ENCODE measurements around the gene HTR2B.

DNA sequence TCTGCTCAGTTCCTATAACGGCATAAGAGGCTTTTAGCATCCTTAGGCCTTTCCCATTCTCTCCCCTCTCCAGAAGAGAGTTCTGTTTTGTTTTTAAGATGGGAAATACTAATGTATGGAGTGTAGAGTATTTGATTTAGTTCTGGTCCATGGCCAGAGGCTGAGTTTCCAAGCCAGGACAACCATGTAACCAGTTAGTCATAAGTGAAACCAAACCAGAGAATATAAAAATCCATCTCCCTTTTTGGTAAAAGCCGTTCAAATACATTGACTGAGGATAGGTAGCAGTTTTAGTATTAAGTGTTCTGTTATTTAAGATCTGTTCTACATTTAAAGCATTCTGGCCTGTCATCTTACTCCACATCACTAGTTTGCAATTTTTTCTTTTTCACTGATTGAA, 65.1 kb downstream of the HTR2B start:
- TF ChIP-seq EZH2 (IDR thresholded peaks at IDR 0.05; ENCODE audit: insufficient read depth, poor library complexity, severe bottlenecking) (no peak), EZH2phosphoT487 (IDR thresholded peaks at IDR 0.05; ENCODE audit: insufficient read depth, low read depth) (no peak)

Measured in GM23248 (cell line).